Measurements from ENCODE around the gene CELF4.

DNA sequence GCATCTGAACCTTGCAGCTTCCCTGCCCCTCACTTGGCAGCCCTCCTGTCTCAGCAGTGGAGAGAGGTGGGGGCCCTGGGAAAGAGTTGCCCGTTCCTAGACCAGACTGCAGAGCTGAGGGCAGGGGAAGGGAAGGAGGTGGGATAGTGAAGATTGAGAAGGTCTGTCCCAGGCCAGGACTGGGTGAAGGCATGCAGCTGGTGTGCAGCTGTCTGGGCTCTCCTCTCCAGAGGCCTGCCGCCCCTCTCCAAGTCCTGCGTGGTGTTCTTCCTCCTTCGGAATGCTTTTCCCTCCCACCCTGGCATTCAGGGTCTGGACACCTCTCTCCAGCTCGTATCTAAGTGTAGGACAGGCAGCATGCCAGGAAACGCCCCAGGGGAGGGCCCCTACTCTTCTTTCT, 323.5 kb downstream of the CELF4 start:
- TF ChIP-seq POLR2AphosphoS5 (IDR thresholded peaks at IDR 0.05; ENCODE audit: low read depth), result no peak
- TF ChIP-seq, protein P1, sequence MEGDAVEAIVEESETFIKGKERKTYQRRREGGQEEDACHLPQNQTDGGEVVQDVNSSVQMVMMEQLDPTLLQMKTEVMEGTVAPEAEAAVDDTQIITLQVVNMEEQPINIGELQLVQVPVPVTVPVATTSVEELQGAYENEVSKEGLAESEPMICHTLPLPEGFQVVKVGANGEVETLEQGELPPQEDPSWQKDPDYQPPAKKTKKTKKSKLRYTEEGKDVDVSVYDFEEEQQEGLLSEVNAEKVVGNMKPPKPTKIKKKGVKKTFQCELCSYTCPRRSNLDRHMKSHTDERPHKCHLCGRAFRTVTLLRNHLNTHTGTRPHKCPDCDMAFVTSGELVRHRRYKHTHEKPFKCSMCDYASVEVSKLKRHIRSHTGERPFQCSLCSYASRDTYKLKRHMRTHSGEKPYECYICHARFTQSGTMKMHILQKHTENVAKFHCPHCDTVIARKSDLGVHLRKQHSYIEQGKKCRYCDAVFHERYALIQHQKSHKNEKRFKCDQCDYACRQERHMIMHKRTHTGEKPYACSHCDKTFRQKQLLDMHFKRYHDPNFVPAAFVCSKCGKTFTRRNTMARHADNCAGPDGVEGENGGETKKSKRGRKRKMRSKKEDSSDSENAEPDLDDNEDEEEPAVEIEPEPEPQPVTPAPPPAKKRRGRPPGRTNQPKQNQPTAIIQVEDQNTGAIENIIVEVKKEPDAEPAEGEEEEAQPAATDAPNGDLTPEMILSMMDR (IDR thresholded peaks at IDR 0.05; ENCODE audit: insufficient read depth, low read length), result no peak
- TF ChIP-seq SPI1 (IDR thresholded peaks at IDR 0.05; ENCODE audit: borderline replicate concordance, low read depth), result no peak
